ENCODE measurements around the gene CWF19L1.
"Not testable (repeated sequence)": the region's sequence is repeated elsewhere in the genome, so short reads cannot be mapped to it uniquely, and the experiment has no call there.

CWF19L1 gene

DNA sequence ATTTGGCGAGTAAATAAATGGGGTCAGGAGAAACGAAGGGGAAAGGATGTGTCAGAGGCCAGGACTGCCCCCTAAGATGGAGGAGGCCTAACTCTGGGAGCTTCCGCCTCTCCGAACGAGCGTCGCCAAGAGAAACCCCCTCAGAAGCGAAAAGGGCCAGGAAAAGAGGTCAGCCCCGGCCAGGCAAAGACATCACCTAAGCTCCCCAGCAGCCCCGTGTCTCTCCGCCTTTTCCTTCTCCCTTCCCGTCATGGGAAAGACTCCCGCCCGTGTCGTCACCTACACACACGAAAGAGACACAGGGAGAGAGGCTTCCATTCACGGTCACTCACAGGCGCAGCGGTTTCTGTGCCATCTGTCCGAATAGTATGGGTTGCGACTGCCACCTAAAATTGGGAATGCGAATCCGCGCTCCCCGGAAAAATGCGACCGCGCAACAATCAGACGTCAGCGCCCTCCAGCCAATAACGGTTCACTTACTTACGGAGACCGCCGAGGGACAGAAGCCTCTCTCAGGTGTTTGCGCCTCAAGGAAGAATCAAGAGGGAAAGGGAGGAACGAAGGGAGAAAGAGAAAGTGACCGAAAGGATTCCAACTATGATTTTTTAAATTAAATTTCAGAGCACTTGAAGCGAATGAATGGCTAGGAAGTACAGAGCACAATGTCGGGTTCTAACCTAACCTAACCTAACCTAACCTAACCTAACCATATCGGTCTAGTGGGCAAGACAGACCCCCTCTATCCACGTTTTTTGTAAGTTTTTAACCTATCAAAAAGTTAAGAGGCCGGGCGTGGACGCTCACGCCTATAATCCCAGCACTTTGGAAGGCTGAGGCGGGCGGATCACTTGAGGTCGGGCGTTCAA lies at the start of gene CWF19L1:
CWF19L1 (minus strand) TSS at position 400 of the 866 bp plus-strand sequence; CDS start at position 355, 45 bp downstream.
- DNase-seq = peak; percentile 47 to 70 (median 64)

DNA sequence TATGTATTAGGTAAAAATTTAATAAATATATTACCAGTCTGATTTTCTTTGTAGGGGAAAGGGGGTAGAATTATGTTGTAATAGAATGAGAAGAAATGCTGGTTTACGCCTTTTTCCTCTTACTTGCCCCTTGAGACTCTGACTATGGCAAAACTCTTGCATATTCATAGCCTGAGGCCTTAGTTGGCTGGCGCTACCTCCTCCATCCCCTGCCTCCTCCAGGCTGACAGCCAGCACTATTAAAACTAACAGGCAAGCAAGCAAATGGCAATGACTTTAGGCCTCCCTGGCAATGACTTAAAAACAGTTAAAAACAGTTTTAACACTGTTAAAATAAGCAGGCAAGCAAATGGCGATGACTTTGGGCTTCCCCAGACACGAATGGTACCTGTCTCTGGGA lies 48.2 kb upstream of the CWF19L1 start:
- no peak for DNase-seq

DNA sequence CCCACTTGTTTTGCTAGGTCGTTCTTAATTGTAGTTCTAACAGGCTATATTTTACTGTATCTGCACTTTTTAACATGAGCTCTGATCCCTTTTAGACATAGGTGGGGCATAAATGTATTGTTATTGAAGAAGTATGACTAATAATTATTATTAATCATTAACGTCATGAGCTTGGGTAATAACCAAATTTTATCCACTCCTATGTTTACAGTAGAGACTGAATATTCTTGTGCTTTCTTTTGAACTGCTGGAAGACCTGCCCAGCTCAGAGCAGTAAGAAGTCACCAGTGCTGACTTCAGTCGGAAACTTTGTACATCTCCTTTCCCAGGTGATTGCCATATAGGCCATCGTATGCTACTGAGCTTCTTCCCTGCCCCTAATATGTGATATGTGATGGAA lies 43.9 kb upstream of the CWF19L1 start:
- DNase-seq = no peak

DNA sequence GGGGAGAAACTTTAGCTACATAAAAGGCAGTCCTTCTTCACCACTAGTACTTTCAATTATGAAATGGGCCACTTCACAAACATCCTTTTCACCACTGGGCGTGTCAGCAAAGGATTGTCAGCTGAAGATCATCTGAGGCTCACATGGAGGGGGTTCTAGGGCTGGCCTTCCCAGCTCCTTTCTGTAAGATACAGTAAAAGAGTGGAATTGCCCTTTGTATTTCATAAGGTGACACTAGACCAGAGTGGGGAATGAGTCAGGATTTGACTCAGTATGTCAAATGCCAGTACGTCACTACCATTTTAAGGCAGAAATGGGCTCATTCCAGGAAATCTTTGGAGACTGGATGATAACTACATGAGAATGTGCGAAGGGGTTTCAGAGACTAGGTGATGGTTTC lies 40.2 kb upstream of the CWF19L1 start:
- no peak for DNase-seq

DNA sequence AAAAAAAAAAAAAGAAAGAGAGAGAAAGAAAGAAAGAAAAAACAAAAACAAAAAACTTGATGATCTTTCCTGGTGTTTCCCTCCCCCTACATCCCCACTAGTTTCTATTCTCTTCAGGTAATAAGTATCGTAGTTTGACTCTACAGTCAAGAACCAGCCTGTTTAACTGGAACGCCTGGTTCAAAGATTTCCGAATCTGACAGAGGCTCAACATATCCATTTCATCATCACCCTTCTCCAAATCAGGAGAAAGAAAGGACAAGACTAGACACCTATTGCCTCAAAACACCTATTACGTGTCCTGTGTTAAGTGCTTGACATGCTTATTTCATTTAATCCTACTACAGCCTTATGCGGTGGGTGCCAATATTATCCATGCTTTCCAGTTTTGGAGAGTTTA lies 39.4 kb upstream of the CWF19L1 start:
- DNase-seq = no peak

DNA sequence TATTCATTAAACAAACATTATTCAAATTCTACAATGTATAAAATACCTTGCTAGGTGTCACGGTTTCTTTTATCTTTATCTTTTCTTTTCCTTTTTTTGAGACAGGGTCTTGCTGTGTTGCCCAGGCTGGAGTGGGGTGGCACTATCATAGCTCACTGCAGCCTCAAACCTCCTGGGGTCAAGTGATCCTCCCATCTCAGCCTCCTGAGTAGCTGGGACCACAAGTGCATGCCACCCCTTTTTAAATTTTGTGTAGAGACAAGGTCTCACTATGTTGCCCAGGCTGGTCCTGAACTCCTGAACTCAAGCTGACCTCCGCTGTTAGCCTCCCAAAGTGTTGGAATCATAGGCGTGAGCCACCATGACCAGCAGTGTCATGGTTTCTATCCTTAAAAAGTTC lies 37.0 kb upstream of the CWF19L1 start:
- DNase-seq = no peak

DNA sequence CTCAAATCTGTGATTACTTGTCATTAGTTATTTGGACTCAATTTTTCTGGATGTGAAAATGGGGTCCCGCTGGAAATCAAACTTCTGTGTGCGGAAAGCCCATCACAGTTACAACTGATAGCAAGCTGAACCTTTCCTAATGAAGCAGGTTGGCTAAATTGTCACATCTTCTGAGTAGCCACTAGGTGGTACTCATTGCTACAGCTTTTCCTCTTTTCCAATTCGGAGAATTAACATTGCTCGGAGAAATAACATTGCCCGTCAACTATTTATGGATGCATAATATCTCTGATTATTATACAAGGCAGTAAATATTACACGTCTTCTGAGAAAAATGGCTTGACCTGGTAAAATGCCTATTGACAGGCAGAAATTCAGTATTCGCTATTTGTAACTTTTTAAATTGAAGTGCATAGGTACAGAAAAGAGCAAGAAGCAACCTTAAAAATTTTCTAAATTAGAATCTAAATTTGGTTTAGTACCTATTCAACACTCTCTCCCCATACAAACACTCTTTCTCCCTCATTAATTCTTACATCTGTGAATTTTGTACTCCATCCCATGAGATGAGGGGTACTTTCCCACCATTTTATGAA lies 36.4 kb upstream of the CWF19L1 start:
- no peak for DNase-seq

DNA sequence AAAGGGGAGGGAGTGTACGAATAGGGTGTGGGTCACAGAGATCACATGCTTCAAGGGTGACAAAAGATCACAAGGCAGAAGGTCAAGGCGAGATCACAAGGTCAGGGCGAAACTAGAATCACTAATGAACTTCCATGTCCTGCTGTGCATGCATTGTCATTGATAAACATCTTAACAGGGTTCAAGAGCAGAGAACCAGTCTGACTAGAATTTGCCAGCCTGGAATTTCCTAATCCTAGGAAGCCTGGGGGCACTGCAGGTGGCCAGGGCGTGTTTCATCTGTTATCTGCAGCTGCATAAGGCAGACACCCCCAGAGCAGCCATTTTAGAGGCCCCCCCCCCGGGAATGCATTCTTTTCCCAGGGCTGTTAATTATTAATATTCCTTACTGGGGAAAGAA lies 33.7 kb upstream of the CWF19L1 start:
- not testable (repeated sequence) for DNase-seq

DNA sequence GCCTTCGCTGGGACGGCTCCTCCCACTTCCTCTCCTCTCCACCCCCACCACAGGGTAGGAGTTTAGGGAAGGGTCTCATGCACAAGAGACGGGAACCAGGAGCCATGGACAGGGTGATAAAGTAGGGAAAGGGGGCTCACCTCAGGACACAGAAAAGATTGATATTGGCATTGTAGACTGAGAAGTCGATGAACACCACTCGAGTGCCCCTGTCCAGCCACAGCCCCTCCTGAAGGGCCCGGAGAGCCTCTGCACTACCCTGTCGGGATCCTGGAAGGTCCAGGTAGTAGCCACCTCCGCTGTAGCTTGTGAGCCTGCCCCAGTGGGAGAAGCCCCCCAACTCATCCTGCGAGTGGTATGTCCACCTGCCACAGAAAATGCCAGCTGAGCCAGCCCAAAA lies 29.8 kb upstream of the CWF19L1 start:
- DNase-seq = no peak

DNA sequence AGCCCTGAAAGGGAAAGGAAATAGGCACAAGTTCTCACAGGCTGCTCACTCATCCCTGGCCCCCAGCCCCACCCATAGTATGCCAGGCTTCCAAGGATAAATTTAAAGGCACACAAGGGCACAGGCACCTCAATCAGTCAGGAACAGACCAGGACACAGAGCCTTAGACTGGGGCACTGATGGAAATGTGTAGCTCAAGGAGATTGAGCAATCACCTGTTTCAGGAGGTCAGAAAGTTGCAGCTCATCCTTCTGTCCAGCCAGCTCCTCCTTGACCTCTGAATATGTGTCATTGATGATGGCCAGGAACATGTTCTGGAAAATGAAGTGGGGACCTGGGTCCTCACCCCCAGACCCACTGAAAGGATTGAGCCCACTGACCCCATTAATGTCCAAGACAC lies 25.6 kb upstream of the CWF19L1 start:
- DNase-seq = no peak

DNA sequence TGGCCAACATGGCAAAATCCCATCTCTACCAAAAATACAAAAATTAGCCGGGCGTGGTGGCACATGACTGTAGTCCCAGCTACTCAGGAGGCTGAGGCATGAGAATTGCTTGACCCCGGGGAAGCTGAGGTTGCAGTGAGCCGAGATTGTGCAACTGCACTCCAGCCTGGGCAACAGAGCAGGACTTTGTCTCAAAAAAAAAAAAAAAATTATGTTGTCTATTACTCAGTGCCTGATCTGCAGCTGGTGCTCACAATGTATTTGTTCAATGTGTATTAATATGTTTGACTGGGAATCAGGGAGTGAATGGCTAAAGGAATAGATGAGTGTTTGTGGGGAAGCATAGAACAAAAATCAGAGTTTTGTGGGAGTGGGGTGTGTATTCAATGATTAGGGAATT lies 24.9 kb upstream of the CWF19L1 start:
- DNase-seq = not testable (repeated sequence)

DNA sequence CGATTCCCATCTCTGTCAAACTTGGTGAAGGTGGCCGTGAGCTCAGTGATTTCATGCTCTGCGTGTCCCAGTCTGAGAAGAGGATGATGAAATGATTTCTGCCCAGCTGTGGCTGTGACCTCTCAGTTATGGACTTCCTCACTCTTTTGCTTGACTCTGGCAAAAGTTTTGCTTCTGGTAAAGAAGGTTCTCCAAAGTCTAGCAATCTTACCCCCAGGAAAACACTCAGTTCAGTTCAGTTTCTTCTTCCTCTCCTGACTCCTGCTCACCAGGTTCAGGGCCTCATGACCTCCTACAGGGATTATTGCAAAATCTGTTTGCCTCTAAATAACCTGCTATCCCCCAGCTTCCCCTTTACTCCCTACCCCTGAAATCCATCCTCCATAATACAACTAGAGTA lies 23.9 kb upstream of the CWF19L1 start:
- no peak for DNase-seq

DNA sequence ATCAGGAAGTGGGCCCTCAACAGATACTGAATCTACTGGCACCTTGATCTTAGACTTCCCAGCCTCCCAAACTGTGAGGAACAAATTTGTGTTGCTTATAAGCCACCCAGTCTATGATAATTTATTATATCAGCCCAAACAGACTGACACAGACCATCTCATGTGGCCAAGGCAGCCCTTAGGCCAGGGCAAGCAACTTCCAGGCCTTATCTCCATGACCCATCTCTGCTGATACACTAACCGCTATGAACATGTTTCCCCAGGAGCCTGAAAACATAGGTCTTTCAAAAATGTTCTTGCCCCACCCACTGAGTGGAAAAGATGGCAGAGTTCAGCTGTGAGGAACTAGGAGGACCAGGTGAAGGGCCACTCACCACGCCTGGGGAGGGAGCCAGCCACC lies 22.2 kb upstream of the CWF19L1 start:
- DNase-seq = no peak

DNA sequence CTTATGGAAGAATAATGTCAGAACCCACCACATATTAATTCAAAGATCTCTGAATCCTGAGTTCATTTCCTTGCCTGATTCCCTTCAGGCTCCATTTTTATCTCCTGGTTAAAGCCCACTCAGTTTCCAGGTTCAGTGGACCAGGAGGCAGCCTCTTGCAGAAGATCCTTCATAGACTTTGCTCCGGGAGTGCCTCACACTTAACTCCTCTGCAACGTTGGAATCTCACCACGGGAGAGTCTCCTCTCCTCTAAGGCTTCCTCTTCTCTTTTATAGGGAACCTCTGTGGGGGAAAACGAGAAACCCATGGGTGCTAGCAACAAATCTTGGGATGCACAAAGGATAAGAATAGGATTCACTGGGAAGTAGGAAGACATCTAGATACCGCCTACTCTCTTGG lies 20.8 kb upstream of the CWF19L1 start:
- no peak for DNase-seq

DNA sequence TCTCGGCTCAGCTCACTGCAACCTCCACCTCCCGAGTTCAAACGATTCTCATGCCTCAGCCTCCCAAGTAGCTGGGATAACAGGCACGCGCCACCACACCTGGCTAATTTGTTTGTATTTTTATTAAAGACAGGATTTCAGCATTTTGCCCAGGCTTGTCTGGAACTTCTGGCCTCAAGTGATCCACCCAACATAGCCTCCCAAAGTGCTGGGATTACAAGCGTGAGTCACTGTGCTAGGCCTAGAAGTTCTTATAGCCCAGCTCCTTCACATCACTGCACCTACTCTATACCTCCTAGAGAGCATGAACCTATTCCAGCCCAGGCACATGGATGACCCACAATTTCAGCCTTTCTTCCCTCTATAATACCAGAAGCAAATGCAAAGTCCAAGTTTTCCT lies 20.3 kb upstream of the CWF19L1 start:
- no peak for DNase-seq

DNA sequence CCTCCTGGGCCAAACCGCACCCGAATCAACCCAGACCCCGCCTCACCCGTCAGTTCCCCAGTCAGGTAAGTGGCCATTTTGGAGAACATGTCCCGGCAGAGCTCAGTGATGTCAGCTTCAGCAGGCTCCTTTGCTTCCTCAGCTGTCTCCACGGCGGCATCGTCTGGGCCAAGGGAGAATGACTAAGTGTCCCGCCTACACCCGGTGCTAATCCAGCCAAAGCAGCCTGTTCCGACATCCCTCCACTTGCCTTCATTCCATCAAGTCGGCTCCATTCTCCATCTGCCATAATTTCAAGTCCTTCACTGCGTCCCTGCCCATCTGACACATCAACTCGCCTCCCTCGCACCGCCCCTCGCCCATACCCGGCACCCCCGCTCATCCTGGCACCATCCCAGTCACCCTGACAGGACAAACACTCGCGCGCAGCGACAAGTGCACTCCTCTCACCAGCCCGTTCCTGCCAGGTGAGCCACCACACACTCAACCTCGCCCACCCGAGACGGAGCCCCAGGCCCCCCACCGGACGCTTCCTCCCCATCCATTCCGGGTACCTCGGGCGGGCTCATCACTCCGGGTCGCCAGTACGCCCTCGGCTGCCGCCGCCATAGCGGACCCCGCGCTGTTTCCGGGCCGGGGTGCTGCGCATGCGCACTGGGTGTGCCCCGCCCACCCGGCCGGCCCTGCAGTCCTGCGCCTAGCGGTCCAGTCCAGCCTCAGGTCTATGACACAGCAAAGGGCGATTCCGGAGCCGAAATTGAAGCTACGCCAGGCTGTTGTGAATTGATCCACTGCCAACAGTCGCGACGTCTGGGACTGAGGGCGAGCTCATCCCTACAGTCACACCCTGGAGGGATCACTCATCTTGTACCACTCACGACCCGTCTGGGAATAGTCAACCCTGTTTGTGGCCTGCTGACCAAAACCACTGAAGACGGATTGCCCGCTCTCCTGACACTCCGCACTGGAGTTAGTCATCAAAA lies 18.9 kb upstream of the CWF19L1 start, which contains the start of gene BLOC1S2:
BLOC1S2 (minus strand) TSS at position 630 of the 983 bp plus-strand sequence; CDS start at position 609, 21 bp downstream.
- peak; percentile 68 to 90 (median 80) for DNase-seq

DNA sequence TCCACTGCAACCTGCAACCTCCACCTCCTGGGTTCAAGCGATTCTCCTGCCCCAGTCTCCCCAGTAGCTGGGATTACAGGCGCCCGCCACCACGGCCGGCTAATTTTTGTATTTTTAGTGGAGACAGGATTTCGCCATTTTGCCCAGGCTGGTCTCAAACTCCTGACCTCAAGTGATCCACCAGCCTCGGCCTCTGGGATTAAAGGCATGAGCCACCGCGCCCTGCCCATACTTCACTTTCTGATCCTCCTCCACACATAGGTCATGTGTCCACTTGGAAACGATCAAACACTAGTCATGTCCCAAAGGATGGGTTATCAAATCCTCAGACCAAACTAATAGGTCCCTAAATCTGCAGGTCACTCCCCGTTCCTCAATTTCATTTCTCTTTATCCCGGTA lies 17.9 kb upstream of the CWF19L1 start:
- not testable (repeated sequence) for DNase-seq

DNA sequence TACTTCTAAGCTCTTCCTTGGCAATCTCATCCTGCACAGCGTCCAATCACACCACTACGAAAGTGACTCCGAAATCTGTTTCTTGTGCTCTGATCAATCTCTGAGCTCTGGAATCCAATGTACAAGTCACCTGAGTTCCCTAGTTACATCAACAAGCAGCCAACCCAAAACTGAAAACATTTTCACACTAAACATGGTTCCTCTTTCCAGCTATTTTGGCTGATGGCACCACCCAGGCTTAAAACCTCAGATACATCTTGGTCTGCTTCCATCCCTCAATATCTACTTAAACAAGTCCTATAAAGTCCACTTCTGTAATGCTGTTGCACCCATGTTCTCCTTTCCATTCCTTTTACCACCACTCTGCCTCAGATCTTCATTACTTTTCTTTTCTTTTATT lies 15.5 kb upstream of the CWF19L1 start:
- DNase-seq = no peak

DNA sequence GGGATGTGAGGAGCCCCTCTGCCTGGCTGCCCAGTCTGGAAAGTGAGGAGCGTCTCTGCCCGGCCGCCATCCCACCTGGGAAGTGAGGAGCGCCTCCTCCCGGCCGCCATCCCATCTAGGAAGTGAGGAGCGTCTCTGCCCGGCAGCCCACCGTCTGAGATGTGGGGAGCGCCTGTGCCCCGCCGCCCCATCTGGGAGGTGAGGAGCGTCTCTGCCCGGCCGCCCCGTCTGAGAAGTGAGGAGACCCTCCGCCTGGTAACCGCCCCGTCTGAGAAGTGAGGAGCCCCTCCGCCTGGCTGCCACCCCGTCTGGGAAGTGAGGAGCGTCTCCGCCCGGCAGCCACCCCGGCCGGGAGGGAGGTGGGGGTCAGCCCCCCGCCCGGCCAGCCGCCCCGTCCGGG lies 9.5 kb upstream of the CWF19L1 start:
- not testable (repeated sequence) for DNase-seq

DNA sequence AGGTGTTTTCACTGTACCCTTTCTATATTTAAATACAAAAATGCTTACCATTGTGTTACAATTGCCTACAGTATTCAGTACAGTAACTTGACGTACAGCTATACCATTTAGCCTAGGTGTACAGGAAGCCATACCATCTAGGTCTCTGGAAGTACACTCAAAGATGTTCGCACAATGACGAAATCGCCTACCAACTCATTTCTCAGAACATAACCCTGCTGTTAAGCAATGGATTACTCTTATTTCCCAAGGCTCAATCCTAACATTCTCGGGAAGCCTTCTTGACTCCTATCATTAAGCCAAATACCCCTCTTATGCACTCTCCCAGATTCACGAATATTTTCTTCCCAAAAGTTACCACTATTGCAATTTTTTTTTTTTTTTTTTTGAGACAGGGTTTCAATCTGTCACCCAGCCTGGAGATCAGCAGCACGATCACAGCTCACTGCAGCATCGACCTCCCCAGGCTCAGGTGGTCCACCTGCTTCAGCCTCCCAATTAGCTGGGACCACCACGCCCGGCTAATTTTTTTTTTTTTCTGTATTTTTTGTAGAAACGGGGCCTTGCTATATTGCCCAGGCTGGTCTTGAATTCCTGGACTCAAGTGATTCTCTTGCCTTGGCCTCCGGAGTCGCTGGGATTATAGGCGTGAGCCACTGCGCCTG lies 1.5 kb downstream of the CWF19L1 start:
- DNase-seq = no peak

DNA sequence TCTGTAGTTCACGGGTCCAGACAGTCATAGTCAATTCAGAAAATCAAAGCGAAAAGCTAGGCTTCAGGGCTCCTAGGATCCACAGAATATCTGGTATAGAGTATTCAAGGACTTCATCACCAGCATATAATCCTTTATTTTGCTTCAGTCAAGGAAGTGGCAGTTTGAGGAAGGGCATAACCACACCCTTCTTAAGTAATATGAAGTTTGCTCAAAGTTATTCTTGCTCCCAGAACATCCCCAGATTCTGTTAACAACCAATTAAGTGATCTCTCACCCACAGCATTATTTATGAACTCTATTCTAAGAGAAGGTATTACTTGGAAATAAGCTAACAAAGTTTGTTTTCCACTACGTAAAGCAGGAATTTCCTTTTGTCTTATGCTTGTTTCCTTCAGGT lies 13.2 kb downstream of the CWF19L1 start:
- DNase-seq = no peak

DNA sequence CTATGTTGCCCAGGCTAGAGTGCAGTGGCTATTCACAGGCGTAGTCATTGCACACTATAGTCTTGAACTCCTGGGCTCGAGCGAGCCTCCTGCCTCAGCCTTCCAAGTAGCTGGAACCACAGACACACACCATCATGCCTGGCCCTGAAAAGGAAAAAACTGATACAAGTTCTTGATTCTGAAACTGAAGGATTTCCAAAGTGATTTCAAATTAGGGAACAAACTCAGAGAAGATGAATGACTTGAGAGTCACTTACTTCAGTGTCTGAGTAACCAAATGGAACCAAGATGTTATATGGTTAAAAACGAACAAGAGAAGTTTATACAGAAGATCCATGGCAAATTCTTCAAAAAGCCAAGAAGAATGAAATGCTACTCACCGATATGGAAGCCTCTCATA lies 14.4 kb downstream of the CWF19L1 start:
- no peak for DNase-seq

DNA sequence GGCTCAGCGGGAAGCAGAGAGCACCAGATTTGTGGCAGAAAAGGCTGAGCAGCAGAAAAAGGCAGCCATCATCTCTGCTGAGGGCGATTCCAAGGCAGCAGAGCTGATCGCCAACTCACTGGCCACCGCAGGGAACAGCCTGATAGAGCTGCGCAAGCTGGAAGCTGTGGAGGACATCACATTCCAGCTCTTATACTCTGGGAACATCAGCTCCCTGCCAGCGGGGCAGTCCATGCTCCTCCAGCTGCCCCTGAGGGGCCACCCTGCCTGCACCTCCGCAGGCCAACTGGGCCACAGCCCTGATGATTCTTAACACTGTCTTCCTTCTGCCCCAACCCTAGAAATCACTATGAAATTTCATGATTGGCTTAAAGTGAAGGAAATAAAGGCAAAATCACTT lies 18.6 kb downstream of the CWF19L1 start:
- DNase-seq = no peak

Measured in stimulated activated naive CD4-positive, alpha-beta T cell (primary cell).